GM19395 (cell line): ENCODE data around the gene SPG7.

ENCODE experiments used
- ATAC-seq: cut with Tn5 transposase; IDR thresholded peaks from one replicate; pipeline ENCODE4 v1.9.1; 2021; ENCODE audit warnings: mild to moderate bottlenecking, moderate library complexity; ENCODE audit not compliant: unreplicated experiment

Gene SPG7

GRCh38 chr16:89595330-89596060 is 87.3 kb downstream of the SPG7 start:
- no peak for ATAC-seq

- no peak for ATAC-seq
Observed at GRCh38 chr16:89596061-89596689, 88.0 kb downstream of the SPG7 start.

- no peak for ATAC-seq
Observed at GRCh38 chr16:89596957-89597649, 88.9 kb downstream of the SPG7 start.

- ATAC-seq, result no peak
Observed at GRCh38 chr16:89598199-89598598, 90.0 kb downstream of the SPG7 start.

GRCh38 chr16:89599451-89599858 is 91.3 kb downstream of the SPG7 start:
- ATAC-seq, result no peak

- ATAC-seq, result no peak
Observed at GRCh38 chr16:89599902-89600301, 91.7 kb downstream of the SPG7 start.

GRCh38 chr16:89600427-89600826 is 92.2 kb downstream of the SPG7 start:
- ATAC-seq, result no peak

- no peak for ATAC-seq
Observed at GRCh38 chr16:89600956-89601355, 92.8 kb downstream of the SPG7 start.

GRCh38 chr16:89601906-89602272 is 93.7 kb downstream of the SPG7 start:
- ATAC-seq, result no peak

- ATAC-seq, result no peak
Observed at GRCh38 chr16:89602273-89602951, 94.2 kb downstream of the SPG7 start.

- no peak for ATAC-seq
Observed at GRCh38 chr16:89602952-89603590, 94.9 kb downstream of the SPG7 start.

GRCh38 chr16:89604764-89605163 is 96.6 kb downstream of the SPG7 start:
- ATAC-seq, result no peak

- no peak for ATAC-seq
Observed at GRCh38 chr16:89605186-89605970, 97.2 kb downstream of the SPG7 start.

GRCh38 chr16:89606006-89606405 is 97.8 kb downstream of the SPG7 start:
- no peak for ATAC-seq
